Endothelial cell of umbilical vein (primary cell): ENCODE results near the gene KIF2C.

Source experiments
- CTCF ChIP-seq, 2 donors: IDR thresholded peaks; 1 replicate in 1 of 2; 2 replicates in 1 of 2; pipeline ENCODE4 v1.5.1; 2011; ENCODE audit warnings: low read length in 2 of 2, mild to moderate bottlenecking in 2 of 2, moderate library complexity in 2 of 2, control low read depth in 1 of 2, inconsistent platforms in 1 of 2, low read depth in 1 of 2; ENCODE audit not compliant: insufficient read depth in 1 of 2; ENCODE audit errors: extremely low read depth in 1 of 2
- EZH2 ChIP-seq: IDR thresholded peaks from 2 replicates; pipeline ENCODE4 v1.6.1; 2012; ENCODE audit warnings: borderline replicate concordance, low read depth, mild to moderate bottlenecking, moderate library complexity, low read length, inconsistent platforms; ENCODE audit not compliant: severe bottlenecking
- FOS ChIP-seq: IDR thresholded peaks from 2 replicates; pipeline ENCODE4 v1.6.1; 2011; ENCODE audit warnings: mild to moderate bottlenecking, low read length, moderate library complexity, borderline replicate concordance; ENCODE audit not compliant: insufficient read depth
- GATA2 ChIP-seq: IDR thresholded peaks from 2 replicates; pipeline ENCODE4 v1.7.0; 2011; ENCODE audit warnings: low read depth, mild to moderate bottlenecking, moderate library complexity, mixed read lengths, low read length; ENCODE audit not compliant: insufficient read length, insufficient read depth
- JUN ChIP-seq: IDR thresholded peaks from 2 replicates; pipeline ENCODE4 v1.6.1; 2011; ENCODE audit warnings: borderline replicate concordance, low read depth; ENCODE audit not compliant: insufficient read length, insufficient read depth
- MAX ChIP-seq: IDR thresholded peaks from 2 replicates; pipeline ENCODE4 v1.6.1; 2011; ENCODE audit not compliant: insufficient read depth, insufficient read length
- MYC ChIP-seq: IDR thresholded peaks from one replicate; pipeline ENCODE4 v1.6.1; 2011; ENCODE audit warnings: mild to moderate bottlenecking, low read depth, low read length
- POLR2A ChIP-seq: IDR thresholded peaks from 2 replicates; pipeline ENCODE4 v1.6.1; 2012; ENCODE audit warnings: low read depth, mild to moderate bottlenecking, control low read depth, low read length
- POLR2AphosphoS5 ChIP-seq: IDR thresholded peaks from 2 replicates; pipeline ENCODE4 v1.6.1; 2012; ENCODE audit warnings: low read depth, mild to moderate bottlenecking, control low read depth, low read length, moderate library complexity; ENCODE audit not compliant: insufficient read depth

GRCh38 chr1:44805311-44806024, 65.8 kb downstream of the KIF2C start:
- TF ChIP-seq MAX (no peak), JUN (no peak), POLR2AphosphoS5 (no peak), EZH2 (no peak), POLR2A (no peak), FOS (no peak), CTCF (IDR thresholded peaks at IDR 0.05; ENCODE audit: extremely low read depth in 1 of 2, insufficient read depth in 1 of 2, low read depth in 1 of 2, low read length in 2 of 2) (peak in 1 of 2 donors; percentile 2), MYC (no peak), GATA2 (no peak)
